DND-41 (cell line): ENCODE data around the gene FAM193B.

Experiments
- EZH2 ChIP-seq: IDR thresholded peaks from 3 replicates; pipeline ENCODE4 v1.6.1; 2012; ENCODE audit warnings: borderline replicate concordance, low read depth, mild to moderate bottlenecking, moderate library complexity, low read length, inconsistent platforms; ENCODE audit not compliant: severe bottlenecking
- TF ChIP-seq, protein P1 (sequence below): IDR thresholded peaks from 2 replicates; pipeline ENCODE4 v1.5.1; 2012; ENCODE audit warnings: borderline replicate concordance, low read length, moderate library complexity, mild to moderate bottlenecking; ENCODE audit not compliant: poor library complexity, severe bottlenecking; ENCODE audit errors: extremely low read depth

DNA sequence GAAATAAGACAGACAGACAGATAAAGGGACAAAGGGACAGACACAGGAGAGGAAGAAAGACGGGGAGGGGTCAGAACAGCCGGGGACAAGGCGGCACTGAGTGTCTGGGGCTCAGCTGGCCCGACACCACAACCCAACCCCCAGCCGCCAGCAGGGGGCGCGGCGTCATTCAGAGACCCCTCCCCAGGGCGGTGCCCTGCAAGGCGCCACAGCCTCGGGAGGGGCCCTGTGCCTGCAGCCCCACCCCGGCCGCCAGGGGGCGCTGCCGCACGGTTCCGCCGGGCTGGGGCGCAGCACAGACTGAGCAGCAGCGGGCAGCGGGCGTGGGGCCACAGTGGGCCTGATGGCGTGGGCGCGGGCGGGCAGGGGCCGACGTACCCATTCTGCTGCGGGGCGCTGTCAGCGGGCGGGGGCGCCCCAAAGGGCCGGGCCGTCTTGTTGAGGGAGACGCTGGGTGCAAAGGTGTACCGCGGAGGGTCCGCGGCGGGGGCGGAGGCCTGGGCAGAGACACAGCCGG, 62.9 kb downstream of the FAM193B start:
- TF ChIP-seq, protein P1, sequence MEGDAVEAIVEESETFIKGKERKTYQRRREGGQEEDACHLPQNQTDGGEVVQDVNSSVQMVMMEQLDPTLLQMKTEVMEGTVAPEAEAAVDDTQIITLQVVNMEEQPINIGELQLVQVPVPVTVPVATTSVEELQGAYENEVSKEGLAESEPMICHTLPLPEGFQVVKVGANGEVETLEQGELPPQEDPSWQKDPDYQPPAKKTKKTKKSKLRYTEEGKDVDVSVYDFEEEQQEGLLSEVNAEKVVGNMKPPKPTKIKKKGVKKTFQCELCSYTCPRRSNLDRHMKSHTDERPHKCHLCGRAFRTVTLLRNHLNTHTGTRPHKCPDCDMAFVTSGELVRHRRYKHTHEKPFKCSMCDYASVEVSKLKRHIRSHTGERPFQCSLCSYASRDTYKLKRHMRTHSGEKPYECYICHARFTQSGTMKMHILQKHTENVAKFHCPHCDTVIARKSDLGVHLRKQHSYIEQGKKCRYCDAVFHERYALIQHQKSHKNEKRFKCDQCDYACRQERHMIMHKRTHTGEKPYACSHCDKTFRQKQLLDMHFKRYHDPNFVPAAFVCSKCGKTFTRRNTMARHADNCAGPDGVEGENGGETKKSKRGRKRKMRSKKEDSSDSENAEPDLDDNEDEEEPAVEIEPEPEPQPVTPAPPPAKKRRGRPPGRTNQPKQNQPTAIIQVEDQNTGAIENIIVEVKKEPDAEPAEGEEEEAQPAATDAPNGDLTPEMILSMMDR = peak; percentile 56
- TF ChIP-seq EZH2 = no peak
